Measurements from ENCODE around the gene DCAF12L2.

- no peak for TF ChIP-seq CTCF (IDR thresholded peaks at IDR 0.05)
- TF ChIP-seq POLR2A (IDR thresholded peaks at IDR 0.05), result no peak
- TF ChIP-seq EP300 (IDR thresholded peaks at IDR 0.05), result no peak
These were observed 11.2 kb upstream of the DCAF12L2 start for GRCh38 chrX:126177133-126177840.
